HG03280 (cell line): ENCODE measurements around the gene EIPR1.
"Not testable (repeated sequence)": the region's sequence is repeated elsewhere in the genome, so short reads cannot be mapped to it uniquely, and the experiment has no call there.

Experiments
- ATAC-seq: cut with Tn5 transposase; IDR thresholded peaks from one replicate; pipeline ENCODE4 v1.9.1; 2021; ENCODE audit warnings: mild to moderate bottlenecking, moderate library complexity; ENCODE audit not compliant: unreplicated experiment

The EIPR1 gene

DNA sequence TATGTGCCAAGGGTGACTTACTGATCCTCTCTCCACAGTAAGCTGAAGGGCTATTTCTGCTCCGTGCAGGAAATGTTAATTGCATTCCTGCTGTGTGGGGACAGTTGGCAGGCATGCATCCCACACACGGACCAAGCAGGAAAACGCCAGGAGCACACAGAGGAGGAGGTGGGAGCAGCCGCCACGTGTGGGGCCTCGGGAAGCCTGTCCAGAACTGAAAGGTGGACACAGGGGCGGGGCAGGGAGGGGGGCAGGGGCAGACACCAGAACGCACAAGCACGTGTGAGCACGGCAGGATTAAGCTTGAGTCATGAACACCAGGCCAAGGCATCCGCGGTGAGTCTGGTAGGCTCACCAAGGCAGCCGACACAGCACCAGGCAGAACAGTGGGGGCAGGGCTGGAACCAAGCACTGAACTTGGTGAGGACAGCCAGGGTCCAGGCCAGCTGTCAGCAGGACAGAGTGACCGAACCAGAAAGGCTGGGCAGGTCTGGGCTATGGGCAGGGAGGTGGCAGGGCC lies 177.1 kb downstream of the EIPR1 start:
- ATAC-seq: no peak

- no peak for ATAC-seq
Measured at GRCh38 chr2:3199627-3200345, 177.8 kb downstream of the EIPR1 start.

DNA sequence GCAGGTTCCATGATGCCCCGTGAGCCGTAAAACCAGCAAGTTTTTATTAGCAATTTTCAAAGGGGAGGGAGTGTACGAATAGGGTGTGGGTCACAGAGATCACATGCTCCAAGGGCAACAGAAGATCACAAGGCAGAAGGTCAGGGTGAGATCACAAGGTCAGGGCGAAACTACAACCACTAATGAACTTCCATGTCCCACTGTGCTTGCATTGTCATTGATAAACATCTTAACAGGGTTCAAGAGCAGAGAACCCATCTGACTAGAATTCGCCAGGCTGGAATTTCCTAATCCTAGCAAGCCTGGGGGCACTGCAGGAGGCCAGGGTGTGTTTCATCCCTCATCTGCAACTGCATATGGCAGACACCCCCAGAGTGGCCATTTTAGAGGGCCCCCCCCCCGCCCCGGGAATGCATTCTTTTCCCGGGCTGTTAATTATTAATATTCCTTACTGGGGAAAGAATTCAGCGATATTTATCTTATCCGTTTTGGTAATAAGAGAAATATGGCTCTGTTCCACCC lies 178.9 kb downstream of the EIPR1 start:
- not testable (repeated sequence) for ATAC-seq

DNA sequence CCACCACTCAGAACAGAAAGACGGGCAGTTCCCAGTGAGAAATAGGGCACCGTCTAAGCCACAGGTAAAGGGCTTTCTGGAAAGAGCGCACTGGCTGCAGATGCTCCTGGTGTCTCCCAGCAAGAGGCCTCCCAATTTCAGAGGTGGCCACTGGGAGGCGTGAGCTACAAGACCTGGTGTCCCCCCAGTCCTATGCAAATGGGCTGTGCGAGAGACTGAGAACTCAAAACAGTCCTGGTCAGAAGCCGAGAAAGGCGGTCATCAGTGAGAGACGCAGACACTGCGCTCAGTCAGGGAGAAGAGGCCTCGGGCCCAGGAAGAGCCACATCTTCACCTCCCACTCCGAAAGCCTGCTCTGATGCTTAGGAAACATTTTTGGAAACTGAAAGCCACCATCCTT lies 179.5 kb downstream of the EIPR1 start:
- ATAC-seq: peak; percentile 85

DNA sequence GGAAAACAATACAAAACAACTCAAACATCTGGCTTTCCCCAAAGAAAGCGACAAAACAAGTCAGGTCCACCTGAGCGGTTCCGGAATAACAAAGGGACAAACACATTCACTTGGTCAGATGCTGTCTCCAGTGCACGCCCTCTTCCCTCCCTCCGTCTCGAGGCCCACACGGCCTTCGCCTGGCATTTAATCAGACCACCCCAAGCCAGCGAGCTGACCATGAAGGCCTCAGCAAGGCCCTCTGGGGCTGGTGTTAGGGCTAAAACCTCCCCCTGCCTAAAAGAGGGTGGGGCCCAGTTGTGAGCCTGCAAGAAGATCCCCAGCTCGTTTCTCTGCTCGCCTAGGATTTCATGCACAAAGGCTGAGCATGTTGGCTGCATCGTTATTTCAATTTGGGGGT lies 180.3 kb downstream of the EIPR1 start:
- no peak for ATAC-seq

GRCh38 chr2:3196716-3197115 lies 180.9 kb downstream of the EIPR1 start:
- no peak for ATAC-seq

DNA sequence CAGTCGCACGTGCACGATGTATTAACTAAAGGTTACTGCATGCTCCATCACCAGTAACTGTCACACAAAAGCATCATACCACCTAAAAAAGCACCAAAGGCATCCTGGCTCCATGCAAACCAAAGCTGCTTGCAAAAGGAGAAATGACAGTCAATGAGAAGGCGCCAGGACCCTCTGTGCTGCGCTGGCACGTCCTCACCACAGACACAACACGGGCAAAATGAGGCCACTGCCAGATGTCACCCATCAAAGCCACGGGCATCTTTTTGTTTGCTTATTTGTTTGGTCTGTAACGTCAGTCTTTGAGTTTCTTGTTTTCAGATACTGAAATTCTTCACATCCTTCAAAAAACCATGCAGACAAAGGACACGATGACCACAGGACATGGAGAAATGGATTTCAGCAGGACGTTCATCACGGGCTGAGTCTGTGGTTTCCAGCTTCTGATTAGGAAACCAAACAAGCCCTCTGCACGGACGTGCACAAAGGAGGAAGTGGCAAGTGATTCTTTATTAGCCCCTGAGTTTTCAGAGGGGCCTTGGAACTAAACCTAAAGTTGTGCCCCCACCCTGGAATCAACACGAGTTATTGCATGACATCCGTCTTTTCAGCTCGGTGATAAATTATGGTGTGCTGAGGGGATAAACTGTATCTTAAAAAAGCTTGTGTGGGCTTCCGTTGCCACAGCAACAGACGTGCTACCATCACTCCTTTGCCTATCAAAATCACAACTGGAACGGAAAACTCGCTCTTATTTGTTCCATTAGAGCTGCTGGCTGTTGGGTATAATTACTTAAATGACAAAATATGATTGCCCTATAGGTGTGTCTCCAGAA lies 181.8 kb downstream of the EIPR1 start:
- no peak for ATAC-seq

DNA sequence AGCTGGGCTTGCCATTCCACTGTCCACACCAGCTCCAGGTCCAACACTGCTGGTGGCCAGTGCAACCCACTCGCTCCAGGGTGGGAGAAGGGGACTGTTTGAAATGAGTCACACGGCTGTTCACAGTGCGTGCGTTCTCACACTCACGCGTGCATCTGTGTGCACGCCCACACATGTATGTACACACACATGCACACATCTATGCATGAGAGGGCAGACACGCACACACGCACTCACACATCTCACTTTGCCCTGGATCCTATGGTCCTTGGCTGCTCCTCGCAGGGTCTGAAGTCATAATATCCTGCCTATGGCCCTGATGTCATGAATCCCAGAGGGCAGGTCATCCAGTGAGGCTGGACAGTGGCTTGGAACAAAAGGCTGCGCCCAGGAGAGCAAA lies 182.8 kb downstream of the EIPR1 start:
- ATAC-seq: no peak

- ATAC-seq: no peak
Measured at GRCh38 chr2:3193443-3194330, 183.9 kb downstream of the EIPR1 start.

DNA sequence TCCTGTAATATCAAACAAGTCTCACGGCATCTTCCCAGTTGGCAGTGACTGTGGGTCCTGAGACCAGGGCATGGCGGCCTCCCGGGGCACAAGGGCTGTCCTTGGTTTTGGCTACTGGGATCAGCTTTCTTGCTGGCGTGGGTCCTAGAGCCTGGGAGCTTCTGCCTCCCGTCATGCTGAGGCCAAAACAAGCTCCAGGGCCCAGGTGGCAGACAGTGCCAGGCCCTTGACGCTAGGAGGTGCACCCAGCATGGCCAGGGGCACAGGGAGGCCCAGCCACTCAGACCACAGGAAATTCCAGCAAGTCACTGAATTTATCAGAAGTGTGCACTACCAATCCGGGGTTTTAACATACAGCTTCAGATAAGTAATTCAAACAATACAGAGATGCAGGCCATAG lies 184.7 kb downstream of the EIPR1 start:
- no peak for ATAC-seq

DNA sequence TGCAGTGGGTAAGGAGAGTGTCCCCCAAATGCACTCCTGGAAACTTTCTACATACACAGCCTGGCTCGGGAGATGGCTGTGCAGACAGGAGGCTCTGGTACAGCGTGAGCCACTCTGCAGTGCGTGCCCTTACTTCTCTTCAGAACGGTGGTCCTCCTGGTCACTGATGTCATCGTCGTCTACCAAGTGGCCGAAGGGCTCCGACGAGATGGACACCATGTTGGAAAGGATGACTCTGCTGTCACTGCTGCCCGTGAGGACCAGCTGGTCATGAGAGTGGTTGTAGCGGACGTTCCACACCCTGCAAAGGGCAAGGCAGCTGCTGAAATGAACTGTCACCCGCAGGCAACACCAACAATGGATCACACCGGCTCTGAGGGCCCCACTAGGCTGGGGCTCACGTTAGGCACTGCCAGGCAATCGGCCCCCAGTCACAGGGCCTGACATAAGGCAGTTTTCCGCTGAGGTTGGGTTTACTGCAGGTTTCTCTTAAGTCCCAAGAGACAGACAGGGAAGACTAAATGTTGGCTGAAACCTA lies 185.3 kb downstream of the EIPR1 start:
- ATAC-seq: no peak

DNA sequence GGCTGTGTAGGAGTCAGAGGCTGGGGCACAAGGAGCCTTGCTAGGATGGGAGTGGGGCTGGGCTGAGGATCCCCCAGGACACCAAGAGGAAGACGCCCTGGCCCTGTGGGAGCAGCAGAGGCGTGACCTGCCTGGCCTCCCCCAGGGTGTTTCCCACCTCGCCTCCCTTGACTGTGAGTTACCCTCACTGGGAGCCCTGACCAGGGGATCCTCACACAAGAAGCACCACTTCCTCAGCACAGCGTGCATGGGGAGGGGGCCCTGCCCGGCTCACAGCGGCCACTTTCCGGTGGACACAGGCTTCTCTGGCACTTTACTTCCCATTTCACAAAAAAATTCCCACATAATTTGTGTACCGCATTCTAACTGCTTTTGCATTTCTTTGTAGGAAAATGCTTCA lies 187.7 kb downstream of the EIPR1 start:
- ATAC-seq: no peak

- no peak for ATAC-seq
Measured at GRCh38 chr2:3189076-3189591, 188.5 kb downstream of the EIPR1 start.

DNA sequence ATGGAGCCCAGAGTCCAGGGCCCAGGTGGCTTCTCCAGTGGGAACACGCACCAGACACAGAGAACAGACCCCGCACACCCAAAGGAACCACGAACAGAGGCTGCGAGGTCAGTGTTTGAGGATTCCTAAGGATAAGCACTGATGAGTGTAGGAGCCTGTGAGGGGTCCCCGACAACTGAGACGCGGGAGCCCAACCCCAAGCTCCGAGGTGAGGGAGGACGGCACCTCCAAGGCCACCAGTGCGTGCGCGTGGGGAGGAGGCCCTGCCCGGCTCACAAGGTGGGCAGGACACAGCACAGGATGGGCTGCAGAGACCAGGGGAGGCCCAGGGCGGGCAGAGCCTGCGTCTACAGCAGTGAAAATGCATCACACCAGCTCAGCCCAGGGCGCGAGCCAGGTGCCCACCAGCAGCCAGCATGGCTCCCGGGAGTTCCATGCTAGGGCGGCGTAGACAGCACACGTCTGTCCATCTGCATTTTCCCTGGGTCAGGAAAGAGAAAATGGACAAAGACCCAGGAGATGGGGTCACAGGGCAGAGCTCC lies 189.1 kb downstream of the EIPR1 start:
- ATAC-seq: no peak

DNA sequence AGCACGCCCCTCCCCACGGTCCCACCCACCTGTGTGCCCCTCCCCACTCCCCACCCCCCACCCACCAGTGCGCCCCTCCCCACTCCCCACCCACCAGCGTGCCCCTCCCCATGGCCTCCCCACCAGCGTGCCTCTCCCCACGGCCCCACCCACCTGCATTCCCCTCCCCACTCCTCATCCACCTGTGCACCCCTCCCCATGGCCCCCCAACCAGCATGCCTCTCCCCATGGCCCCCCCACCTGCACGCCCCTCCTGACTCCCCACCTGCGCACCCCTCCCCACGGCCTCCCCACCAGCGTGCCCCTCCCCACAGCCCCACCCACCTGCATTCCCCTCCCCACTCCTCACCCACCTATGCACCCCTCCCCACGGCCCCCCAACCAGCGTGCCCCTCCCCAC lies 190.2 kb downstream of the EIPR1 start:
- ATAC-seq: no peak

DNA sequence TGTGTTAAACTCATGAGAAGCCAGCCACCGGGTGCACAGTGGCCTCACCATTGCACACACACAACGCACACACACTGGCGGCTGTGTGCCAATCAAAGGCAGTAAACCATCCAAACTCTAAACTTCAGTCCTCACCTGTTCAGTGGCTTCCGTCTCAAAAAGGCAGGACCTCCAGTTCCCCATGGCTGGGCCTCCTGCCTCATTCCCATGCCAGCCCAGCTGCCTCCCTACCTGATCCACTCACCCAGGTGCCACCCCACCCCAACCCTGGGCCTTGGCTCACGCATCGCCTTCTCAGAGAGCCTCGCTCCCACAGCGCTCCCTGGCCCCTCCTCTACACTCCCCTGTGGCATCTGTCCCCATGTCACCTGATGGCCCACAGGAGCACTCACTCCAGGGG lies 190.9 kb downstream of the EIPR1 start:
- ATAC-seq: no peak

- no peak for ATAC-seq
Measured at GRCh38 chr2:3185910-3186309, 191.7 kb downstream of the EIPR1 start.

GRCh38 chr2:3185256-3185655 lies 192.4 kb downstream of the EIPR1 start:
- ATAC-seq: no peak

- no peak for ATAC-seq
Measured at GRCh38 chr2:3184167-3184566, 193.5 kb downstream of the EIPR1 start.

GRCh38 chr2:3183766-3184165 lies 193.9 kb downstream of the EIPR1 start:
- ATAC-seq: no peak
